PC-9 (cell line): ENCODE results near the gene SRM.

Source experiments
- EZH2 ChIP-seq: fragments of 200-600 bp; sonication (generic); IDR thresholded peaks from 2 replicates; pipeline ENCODE4 v1.8.0; 2017; ENCODE audit warnings: antibody characterized with exemption, low read depth
- TF ChIP-seq, protein P1 (sequence below): fragments of 200-600 bp; sonication (generic); conservative IDR thresholded peaks from 2 replicates; pipeline ENCODE4 v1.6.1; 2017; ENCODE audit warnings: mixed run types, antibody characterized with exemption, mild to moderate bottlenecking, moderate library complexity

DNA sequence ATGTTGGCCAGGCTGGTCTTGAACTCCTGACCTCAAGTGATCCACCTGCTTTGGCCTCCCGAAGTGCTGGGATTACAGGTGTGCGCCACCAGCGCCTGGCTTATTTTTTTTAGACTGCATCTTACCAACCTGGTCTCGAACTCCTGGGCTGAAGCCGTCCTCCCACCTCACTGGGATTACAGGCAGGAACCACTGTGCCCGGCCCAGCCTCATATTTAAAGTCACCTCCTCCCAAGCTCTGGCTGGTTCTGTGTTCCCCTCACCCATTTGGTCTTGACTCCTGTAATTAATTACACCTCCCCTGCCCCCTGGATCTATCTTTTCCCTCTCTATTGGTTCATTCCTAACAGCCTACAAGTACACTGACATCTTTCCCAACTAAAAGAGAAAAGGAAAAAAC is 41.5 kb upstream of the SRM start:
- TF ChIP-seq, protein P1, sequence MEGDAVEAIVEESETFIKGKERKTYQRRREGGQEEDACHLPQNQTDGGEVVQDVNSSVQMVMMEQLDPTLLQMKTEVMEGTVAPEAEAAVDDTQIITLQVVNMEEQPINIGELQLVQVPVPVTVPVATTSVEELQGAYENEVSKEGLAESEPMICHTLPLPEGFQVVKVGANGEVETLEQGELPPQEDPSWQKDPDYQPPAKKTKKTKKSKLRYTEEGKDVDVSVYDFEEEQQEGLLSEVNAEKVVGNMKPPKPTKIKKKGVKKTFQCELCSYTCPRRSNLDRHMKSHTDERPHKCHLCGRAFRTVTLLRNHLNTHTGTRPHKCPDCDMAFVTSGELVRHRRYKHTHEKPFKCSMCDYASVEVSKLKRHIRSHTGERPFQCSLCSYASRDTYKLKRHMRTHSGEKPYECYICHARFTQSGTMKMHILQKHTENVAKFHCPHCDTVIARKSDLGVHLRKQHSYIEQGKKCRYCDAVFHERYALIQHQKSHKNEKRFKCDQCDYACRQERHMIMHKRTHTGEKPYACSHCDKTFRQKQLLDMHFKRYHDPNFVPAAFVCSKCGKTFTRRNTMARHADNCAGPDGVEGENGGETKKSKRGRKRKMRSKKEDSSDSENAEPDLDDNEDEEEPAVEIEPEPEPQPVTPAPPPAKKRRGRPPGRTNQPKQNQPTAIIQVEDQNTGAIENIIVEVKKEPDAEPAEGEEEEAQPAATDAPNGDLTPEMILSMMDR: no peak
- TF ChIP-seq EZH2: no peak
